Endothelial cell of umbilical vein (primary cell): ENCODE data around the gene HEPH. TPM values are rescaled to one million over a fixed set of nuclear protein-coding genes. Genes with fewer than 3 reads are reported as not detected.

Experiments
- BruUV-seq: library from RNA; stranded (reverse); fragments of 400-500 nt; replicated peaks from 2 replicates; lab custom pipeline; 2021; lab: Mats Ljungman, UMichigan
- CTCF ChIA-PET: fragments of 300-600, 350-600 bp; sonication (Branson Sonifier 250); formaldehyde crosslinking; loops from one replicate; lab custom pipeline; 2021; ENCODE audit warnings: antibody characterized with exemption, inconsistent platforms; lab: Charles Lee
- POLR2A ChIA-PET: fragments of 300-600, 350-600 bp; sonication (Branson Sonifier 250); formaldehyde crosslinking; loops from one replicate; lab custom pipeline; 2021; ENCODE audit warnings: antibody characterized with exemption, inconsistent platforms; lab: Charles Lee
- DNase-seq: peaks from one replicate; pipeline ENCODE4 v3.0.0-alpha.2; 2011; ENCODE audit warnings: low read depth, low spot score
- FAIRE-seq: peaks from 2 replicates; lab custom pipeline; 2011; peaks lifted over from hg19 to GRCh38; lab: Jason Lieb, UNC
- H2AFZ ChIP-seq: 2 replicates; pipeline ENCODE4 v1.6.0; 2012; ENCODE audit warnings: low read depth, low read length, control low read depth, inconsistent platforms
- H3K27ac ChIP-seq: 2 replicates; pipeline ENCODE4 v1.5.1; 2011; ENCODE audit warnings: low read depth, mild to moderate bottlenecking, control low read depth, low read length, moderate library complexity; ENCODE audit not compliant: insufficient read depth
- H3K27me3 ChIP-seq, 2 experiments: 2 replicates each; pipeline versions ENCODE4 v1.6.0 to v1.6.1; 2011; ENCODE audit warnings: low read length in 2 of 2, mixed read lengths in 1 of 2; ENCODE audit not compliant: control insufficient read depth in 2 of 2, insufficient read depth in 2 of 2
- H3K36me3 ChIP-seq, 2 experiments: 2 replicates in 1 of 2; 3 replicates in 1 of 2; pipeline ENCODE4 v1.5.1; 2011; ENCODE audit warnings: low read length in 2 of 2, mild to moderate bottlenecking in 1 of 2, moderate library complexity in 1 of 2; ENCODE audit not compliant: control insufficient read depth in 2 of 2, insufficient read depth in 2 of 2; ENCODE audit errors: extremely low read depth in 1 of 2
- H3K4me1 ChIP-seq: 3 replicates; pipeline ENCODE4 v1.5.1; 2011; ENCODE audit warnings: mild to moderate bottlenecking, low read length; ENCODE audit not compliant: control insufficient read depth, insufficient read depth; ENCODE audit errors: extremely low read depth
- H3K4me2 ChIP-seq: 2 replicates; pipeline ENCODE4 v1.6.1; 2011; ENCODE audit warnings: low read length, control low read depth, mixed read lengths; ENCODE audit not compliant: insufficient read depth
- H3K4me3 ChIP-seq, 3 experiments: fragments of 200-600 bp in 1 of 3; sonication (generic), shearing (Covaris generic) in 1 of 3; replicated peaks in 1 of 3; 2 replicates each; pipeline ENCODE4 v1.5.1; 2011 to 2016; ENCODE audit warnings: control low read depth in 3 of 3, low read length in 3 of 3, mild to moderate bottlenecking in 2 of 3, inconsistent platforms in 1 of 3, low read depth in 1 of 3, moderate library complexity in 1 of 3; ENCODE audit not compliant: insufficient read depth in 1 of 3
- H3K79me2 ChIP-seq: 2 replicates; pipeline ENCODE4 v1.6.0; 2012; ENCODE audit warnings: low read length, inconsistent platforms; ENCODE audit not compliant: control insufficient read depth, insufficient read depth
- H3K9ac ChIP-seq: replicated peaks from 2 replicates; pipeline ENCODE3; 2011; ENCODE audit warnings: low read length, control low read depth; ENCODE audit not compliant: insufficient read depth; ENCODE audit errors: extremely low read depth
- H3K9me1 ChIP-seq: replicated peaks from 3 replicates; pipeline ENCODE4 v1.6.0; 2011; ENCODE audit warnings: mild to moderate bottlenecking, low read length; ENCODE audit not compliant: control insufficient read depth, insufficient read depth; ENCODE audit errors: extremely low read depth
- H3K9me3 ChIP-seq: replicated peaks from 2 replicates; pipeline ENCODE4 v1.5.1; 2012; ENCODE audit warnings: low read length, inconsistent platforms; ENCODE audit not compliant: control insufficient read depth, insufficient read depth
- H4K20me1 ChIP-seq: replicated peaks from 2 replicates; pipeline ENCODE3; 2011; ENCODE audit warnings: mild to moderate bottlenecking, low read length; ENCODE audit not compliant: control insufficient read depth, insufficient read depth; ENCODE audit errors: extremely low read depth
- EZH2 ChIP-seq: IDR thresholded peaks from 2 replicates; pipeline ENCODE4 v1.6.1; 2012; ENCODE audit warnings: borderline replicate concordance, low read depth, mild to moderate bottlenecking, moderate library complexity, low read length, inconsistent platforms; ENCODE audit not compliant: severe bottlenecking
- FOS ChIP-seq: IDR thresholded peaks from 2 replicates; pipeline ENCODE4 v1.6.1; 2011; ENCODE audit warnings: mild to moderate bottlenecking, low read length, moderate library complexity, borderline replicate concordance; ENCODE audit not compliant: insufficient read depth
- GATA2 ChIP-seq: IDR thresholded peaks from 2 replicates; pipeline ENCODE4 v1.7.0; 2011; ENCODE audit warnings: low read depth, mild to moderate bottlenecking, moderate library complexity, mixed read lengths, low read length; ENCODE audit not compliant: insufficient read length, insufficient read depth
- JUN ChIP-seq: IDR thresholded peaks from 2 replicates; pipeline ENCODE4 v1.6.1; 2011; ENCODE audit warnings: borderline replicate concordance, low read depth; ENCODE audit not compliant: insufficient read length, insufficient read depth
- MYC ChIP-seq: IDR thresholded peaks from one replicate; pipeline ENCODE4 v1.6.1; 2011; ENCODE audit warnings: mild to moderate bottlenecking, low read depth, low read length
- POLR2A ChIP-seq: IDR thresholded peaks from 2 replicates; pipeline ENCODE4 v1.6.1; 2012; ENCODE audit warnings: low read depth, mild to moderate bottlenecking, control low read depth, low read length
- POLR2AphosphoS5 ChIP-seq: IDR thresholded peaks from 2 replicates; pipeline ENCODE4 v1.6.1; 2012; ENCODE audit warnings: low read depth, mild to moderate bottlenecking, control low read depth, low read length, moderate library complexity; ENCODE audit not compliant: insufficient read depth
- dilution Hi-C: fragments of 300-500 bp; cut with MboI; formaldehyde crosslinking; loops from one replicate; pipeline ENCODE4 v1.15.0; 2019; ENCODE audit warnings: low sequenced_read_pairs; ENCODE audit not compliant: extremely low pct_ligation_motif_present
- intact Hi-C: fragments of 100-400 bp; cut with micrococcal nuclease; formaldehyde crosslinking; loops from one replicate; pipeline ENCODE4 v1.10.0; 2022
- polyA plus RNA-seq, 4 experiments: library from polyadenylated mRNA; depleted of rRNA in 3 of 4; stranded (reverse) in 3 of 4; unstranded in 1 of 4; fragments of >200 nt; gene quantifications; 2 replicates each; pipeline versions ENCODE4 v1.2.1 to v1.2.3, GENCODE V29; 2011 to 2012; ENCODE audit warnings: missing spikeins in 1 of 4
- total RNA-seq: library from RNA; stranded (reverse); gene quantifications from 2 replicates; pipeline ENCODE4 v1.2.3, GENCODE V29; 2021
- TF ChIP-seq, protein P1 (sequence below), 2 donors: IDR thresholded peaks; 1 replicate in 1 of 2; 2 replicates in 1 of 2; pipeline ENCODE4 v1.5.1; 2011; ENCODE audit warnings: low read length in 2 of 2, mild to moderate bottlenecking in 2 of 2, moderate library complexity in 2 of 2, control low read depth in 1 of 2, inconsistent platforms in 1 of 2, low read depth in 1 of 2; ENCODE audit not compliant: insufficient read depth in 1 of 2; ENCODE audit errors: extremely low read depth in 1 of 2
- TF ChIP-seq, protein P2 (sequence below): IDR thresholded peaks from 2 replicates; pipeline ENCODE4 v1.6.1; 2011; ENCODE audit not compliant: insufficient read depth, insufficient read length

Gene HEPH
- total and polyA plus RNA-seq, 2 donors (not counting 3 experiments of a cell fraction or from before 2014, with no cell fraction given) = 0.08 to 0.20 TPM

DNA sequence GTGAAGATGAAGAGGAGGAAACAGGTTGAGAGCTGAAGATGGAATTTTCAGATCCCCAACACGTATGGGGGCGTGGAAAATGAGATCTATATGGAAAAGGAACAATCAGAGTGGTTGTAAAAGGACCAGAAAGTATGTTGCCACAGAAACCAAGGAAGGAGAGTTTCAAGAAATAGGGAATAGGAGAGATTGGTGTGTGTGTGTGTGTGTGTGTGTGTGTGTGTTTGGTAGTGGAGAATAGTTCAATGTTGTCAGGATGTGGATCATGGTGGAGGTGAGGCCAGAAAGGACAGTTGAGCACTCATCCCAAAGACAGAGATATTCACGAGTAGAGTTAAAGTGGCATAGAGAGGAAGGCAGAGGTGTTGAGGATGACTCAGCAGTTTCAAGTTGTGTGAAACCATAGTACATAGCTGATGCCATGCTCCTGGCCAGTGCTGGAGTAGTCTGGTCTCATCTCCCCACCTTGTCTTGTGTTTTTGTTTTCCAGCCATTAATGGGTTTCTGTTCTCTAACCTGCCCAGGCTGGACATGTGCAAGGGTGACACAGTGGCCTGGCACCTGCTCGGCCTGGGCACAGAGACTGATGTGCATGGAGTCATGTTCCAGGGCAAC is 36.1 kb downstream of the HEPH start:
- POLR2A ChIA-PET = no interaction called here
- FAIRE-seq (no peak), DNase-seq (no peak)
- dilution Hi-C loops = no loop called here
- Histone ChIP-seq H3K4me3 (no peak overlapping the region), H3K9me3 (no peaks in the 10 kb centered on the region), H3K36me3 (no peaks in the 10 kb centered on the region), H3K9ac (no peak overlapping the region), H3K9me1 (no peaks in the 10 kb centered on the region), H3K79me2 (no peaks in the 10 kb centered on the region), H4K20me1 (no peaks in the 10 kb centered on the region), H3K4me2 (no peak overlapping the region), H3K4me1 (no peaks in the 10 kb centered on the region), H3K27me3 (no peaks in the 10 kb centered on the region), H3K27ac (no peak overlapping the region), H2AFZ (no peak overlapping the region)
- BruUV-seq = no TSS peak
- CTCF ChIA-PET = no interaction called here
- intact Hi-C loops = loop anchor here (10.0 kb wide), 1 partner anchor 535 kb away; no protein-coding TSS in a partner anchor
- TF ChIP-seq MYC (no peak), POLR2A (no peak), GATA2 (no peak), JUN (no peak), FOS (no peak), POLR2AphosphoS5 (no peak), EZH2 (no peak)
- TF ChIP-seq, protein P1, sequence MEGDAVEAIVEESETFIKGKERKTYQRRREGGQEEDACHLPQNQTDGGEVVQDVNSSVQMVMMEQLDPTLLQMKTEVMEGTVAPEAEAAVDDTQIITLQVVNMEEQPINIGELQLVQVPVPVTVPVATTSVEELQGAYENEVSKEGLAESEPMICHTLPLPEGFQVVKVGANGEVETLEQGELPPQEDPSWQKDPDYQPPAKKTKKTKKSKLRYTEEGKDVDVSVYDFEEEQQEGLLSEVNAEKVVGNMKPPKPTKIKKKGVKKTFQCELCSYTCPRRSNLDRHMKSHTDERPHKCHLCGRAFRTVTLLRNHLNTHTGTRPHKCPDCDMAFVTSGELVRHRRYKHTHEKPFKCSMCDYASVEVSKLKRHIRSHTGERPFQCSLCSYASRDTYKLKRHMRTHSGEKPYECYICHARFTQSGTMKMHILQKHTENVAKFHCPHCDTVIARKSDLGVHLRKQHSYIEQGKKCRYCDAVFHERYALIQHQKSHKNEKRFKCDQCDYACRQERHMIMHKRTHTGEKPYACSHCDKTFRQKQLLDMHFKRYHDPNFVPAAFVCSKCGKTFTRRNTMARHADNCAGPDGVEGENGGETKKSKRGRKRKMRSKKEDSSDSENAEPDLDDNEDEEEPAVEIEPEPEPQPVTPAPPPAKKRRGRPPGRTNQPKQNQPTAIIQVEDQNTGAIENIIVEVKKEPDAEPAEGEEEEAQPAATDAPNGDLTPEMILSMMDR (IDR thresholded peaks at IDR 0.05; ENCODE audit: extremely low read depth in 1 of 2, insufficient read depth in 1 of 2, low read depth in 1 of 2, low read length in 2 of 2) = no peak
- TF ChIP-seq, protein P2, sequence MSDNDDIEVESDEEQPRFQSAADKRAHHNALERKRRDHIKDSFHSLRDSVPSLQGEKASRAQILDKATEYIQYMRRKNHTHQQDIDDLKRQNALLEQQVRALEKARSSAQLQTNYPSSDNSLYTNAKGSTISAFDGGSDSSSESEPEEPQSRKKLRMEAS = no peak
